Measurements from ENCODE around the gene LOC101059915.
A peak's percentile ranks its signal among the peaks of the same experiment; 100 is the strongest.

Gene LOC101059915

GRCh38 chrX:71650333-71650969 is 16.9 kb upstream of the LOC101059915 start:
- no peak overlapping the region for H3K4me3 ChIP-seq (replicated peaks in 1 of 3; ENCODE audit: insufficient read depth in 1 of 3, low read depth in 1 of 3, low read length in 3 of 3)
- dilution Hi-C loops (cut with MboI; ENCODE audit: extremely low pct_ligation_motif_present, low sequenced_read_pairs) = no loop called here
- H3K79me2 ChIP-seq (ENCODE audit: control insufficient read depth, insufficient read depth, low read length) = no peaks in the 10 kb centered on the region
- no peak overlapping the region for H3K27ac ChIP-seq (ENCODE audit: insufficient read depth, low read depth, low read length)
- H3K36me3 ChIP-seq (ENCODE audit: control insufficient read depth in 2 of 2, extremely low read depth in 1 of 2, insufficient read depth in 2 of 2, low read length in 2 of 2) = no peaks in the 10 kb centered on the region
- BruUV-seq (replicated peaks) = no TSS peak
- H3K9ac ChIP-seq (replicated peaks; ENCODE audit: extremely low read depth, insufficient read depth, low read length) = no peak overlapping the region
- intact Hi-C loops (cut with micrococcal nuclease) = loop anchor here (5.0 kb wide), 1 partner anchor 38 kb away; no protein-coding TSS in a partner anchor
- no peak overlapping the region for H2AFZ ChIP-seq (ENCODE audit: low read depth, low read length)
- H3K27me3 ChIP-seq (ENCODE audit: control insufficient read depth in 2 of 2, insufficient read depth in 2 of 2, low read length in 2 of 2) = no peaks in the 10 kb centered on the region
- DNase-seq (ENCODE audit: low read depth, low spot score) = peak; percentile 6
- H3K4me1 ChIP-seq (ENCODE audit: control insufficient read depth, extremely low read depth, insufficient read depth, low read length) = no peaks in the 10 kb centered on the region
- no peak for TF ChIP-seq EZH2 (IDR thresholded peaks at IDR 0.05; ENCODE audit: borderline replicate concordance, low read depth, low read length, severe bottlenecking)
- TF ChIP-seq JUN (IDR thresholded peaks at IDR 0.05; ENCODE audit: borderline replicate concordance, insufficient read depth, insufficient read length, low read depth) = no peak
- TF ChIP-seq MAX (IDR thresholded peaks at IDR 0.05; ENCODE audit: insufficient read depth, insufficient read length) = no peak
- no peak for TF ChIP-seq CTCF (IDR thresholded peaks at IDR 0.05; ENCODE audit: extremely low read depth in 1 of 2, insufficient read depth in 1 of 2, low read depth in 1 of 2, low read length in 2 of 2)
- no peak for TF ChIP-seq MYC (IDR thresholded peaks at IDR 0.05; ENCODE audit: low read depth, low read length)
- TF ChIP-seq POLR2A (IDR thresholded peaks at IDR 0.05; ENCODE audit: low read depth, low read length) = no peak
- POLR2A ChIA-PET = no interaction called here
- CTCF ChIA-PET = interaction anchor here (0.6 to 3.5 kb wide), 3 partner anchors 44 to 77 kb away, joined by 3 to 13 read pairs (median 3); no protein-coding TSS in a partner anchor
- no peaks in the 10 kb centered on the region for H3K9me1 ChIP-seq (replicated peaks; ENCODE audit: control insufficient read depth, extremely low read depth, insufficient read depth, low read length)
- no peaks in the 10 kb centered on the region for H3K9me3 ChIP-seq (replicated peaks; ENCODE audit: control insufficient read depth, insufficient read depth, low read length)
- FAIRE-seq = peak; percentile 8
- H3K4me2 ChIP-seq (ENCODE audit: insufficient read depth, low read length) = no peak overlapping the region
- H4K20me1 ChIP-seq (replicated peaks; ENCODE audit: control insufficient read depth, extremely low read depth, insufficient read depth, low read length) = no peaks in the 10 kb centered on the region

All from endothelial cell of umbilical vein (primary cell).